Measurements from ENCODE around the gene MERTK. TPM values are rescaled to one million over a fixed set of nuclear protein-coding genes. Genes with fewer than 3 reads are reported as not detected.

The MERTK gene
- total RNA-seq: 0.63 and 0.86 TPM in 2 replicates

DNA sequence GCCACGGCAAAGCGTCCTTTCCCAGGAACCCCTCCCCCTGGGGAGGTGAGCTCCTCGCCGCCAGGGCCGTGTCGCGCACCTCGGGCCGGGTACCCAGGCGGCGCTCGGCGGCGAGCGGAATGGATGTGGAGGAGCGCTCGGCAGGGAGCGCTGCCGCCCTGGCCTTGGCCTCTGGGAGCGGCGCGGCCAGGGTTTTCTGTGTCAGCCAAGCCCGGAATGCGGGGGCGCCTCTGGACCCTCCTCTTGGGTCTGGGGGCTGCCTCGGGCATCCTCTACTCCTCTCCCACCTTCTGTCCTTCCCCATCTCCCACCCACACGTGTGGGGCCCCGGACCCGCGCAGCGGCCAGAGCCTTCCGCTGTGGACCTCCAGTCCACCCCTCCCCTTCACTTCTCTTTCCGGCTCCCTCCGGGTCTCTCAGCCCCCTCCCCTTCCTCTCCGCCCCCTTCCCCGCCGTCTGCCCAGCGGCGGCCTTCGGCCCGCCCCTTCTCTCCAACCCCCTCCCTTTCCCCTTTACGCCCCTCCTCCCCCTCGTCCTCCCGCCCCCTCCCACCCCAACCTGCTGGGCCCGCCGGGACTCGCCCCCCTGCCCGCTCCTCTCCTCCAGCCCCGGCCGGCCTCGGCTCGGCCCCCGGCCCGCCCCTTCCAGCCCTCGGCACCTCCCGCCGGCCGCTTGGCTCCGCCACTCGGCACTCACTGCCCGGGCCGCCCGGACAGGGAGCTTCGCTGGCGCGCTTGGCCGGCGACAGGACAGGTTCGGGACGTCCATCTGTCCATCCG is at the start of gene MERTK:
Gene MERTK (plus strand): TSS at position 684 of the 779 bp plus-strand sequence. CDS start 129 bp downstream, outside the sequence.

DNA sequence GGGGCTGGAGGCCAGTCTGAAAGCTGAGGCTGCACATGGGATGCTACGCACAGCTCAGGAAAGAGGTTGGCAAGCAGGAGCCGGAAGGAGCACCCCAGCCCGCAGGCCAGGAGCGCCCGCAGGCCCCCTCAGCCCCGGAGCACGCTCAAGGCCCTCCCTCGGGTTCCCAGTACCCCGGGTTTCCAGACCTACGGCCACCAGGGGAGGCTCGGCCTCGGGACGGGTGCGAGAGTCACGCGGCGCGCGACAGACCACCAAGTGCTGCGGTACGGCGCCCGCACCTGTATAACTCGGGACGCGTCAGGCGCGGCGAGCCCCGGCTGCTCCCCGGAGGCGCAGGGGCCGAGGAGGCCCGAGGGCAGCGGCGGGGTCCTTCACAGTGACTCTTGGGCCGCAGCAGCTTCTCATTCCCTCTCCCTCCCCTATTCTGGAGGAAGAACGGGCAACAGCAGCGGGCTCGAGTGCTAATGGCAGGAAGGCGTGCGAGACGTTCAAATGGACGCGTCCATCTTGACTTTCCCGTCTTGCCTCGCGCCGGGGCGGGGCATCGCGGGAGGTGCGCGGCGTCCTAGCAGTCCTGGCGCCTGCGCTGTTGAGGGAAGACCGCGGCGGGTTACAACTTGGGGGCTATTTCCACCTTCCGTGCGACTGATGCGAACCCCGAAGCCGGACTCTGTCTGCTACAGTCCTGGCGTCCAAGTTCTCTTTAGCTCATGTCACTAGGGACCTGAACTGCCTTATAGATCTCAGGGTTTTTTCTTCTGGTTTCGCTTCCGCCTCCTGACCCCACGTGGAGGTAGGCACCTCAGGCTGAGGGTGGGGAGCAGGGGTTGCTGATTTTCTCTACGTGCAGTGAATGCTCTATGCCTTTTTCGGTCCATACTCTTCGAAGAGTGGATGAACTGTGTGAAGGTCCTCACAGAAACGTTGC is 14.5 kb upstream of the MERTK start, which contains the start of gene ANAPC1:
Gene ANAPC1 (minus strand): TSS at position 533 of the 931 bp plus-strand sequence. CDS start 3,368 bp downstream, outside the sequence.

GRCh38 chr2:112054847-112055729 is 156.7 kb downstream of the MERTK start, which contains the start of gene TMEM87B:
TMEM87B (plus strand) TSS chr2:112055269; CDS start chr2:112055592, 323 bp downstream.

Other genes with a start within 250 kb of the MERTK start
- gene ANAPC1, start 14.4 kb upstream of the MERTK start, total RNA-seq: 38.1 and 41.5 TPM in 2 replicates
- gene TMEM87B, start 156.7 kb downstream of the MERTK start, total RNA-seq: 18.0 and 18.4 TPM in 2 replicates
- gene FBLN7, start 239.8 kb downstream of the MERTK start, total RNA-seq: 0.09 and 0.47 TPM in 2 replicates